H9 (cell line): ENCODE results near the gene CBLB. TPM values are rescaled to one million over a fixed set of nuclear protein-coding genes. Genes with fewer than 3 reads are reported as not detected.

Experiments used
- DNase-seq: peaks from one replicate; pipeline ENCODE4 v3.0.0-alpha.2; 2017
- H2AFZ ChIP-seq: one replicate; pipeline ENCODE4 v1.6.1; 2013; ENCODE audit warnings: mild to moderate bottlenecking, low read length, control low read depth, moderate library complexity
- H2AK5ac ChIP-seq: 2 replicates; pipeline ENCODE4 v1.6.1; 2013; ENCODE audit warnings: low read length, control low read depth, mixed read lengths; ENCODE audit not compliant: insufficient read length
- H2BK120ac ChIP-seq: one replicate; pipeline ENCODE4 v1.6.1; 2013; ENCODE audit warnings: low read depth, mild to moderate bottlenecking, low read length, control low read depth, inconsistent platforms; ENCODE audit not compliant: poor library complexity, severe bottlenecking
- H2BK12ac ChIP-seq: 2 replicates; pipeline ENCODE4 v1.6.1; 2013; ENCODE audit warnings: low read length, control low read depth, mixed read lengths, low read depth; ENCODE audit not compliant: insufficient read length
- H2BK15ac ChIP-seq: 2 replicates; pipeline ENCODE4 v1.6.1; 2013; ENCODE audit warnings: low read depth, low read length, control low read depth
- H2BK20ac ChIP-seq: one replicate; pipeline ENCODE4 v1.6.1; 2013; ENCODE audit warnings: low read depth, mild to moderate bottlenecking, low read length, control low read depth, inconsistent platforms; ENCODE audit not compliant: poor library complexity, severe bottlenecking
- H2BK5ac ChIP-seq: 2 replicates; pipeline ENCODE4 v1.6.1; 2013; ENCODE audit warnings: low read length, control low read depth, mixed read lengths; ENCODE audit not compliant: insufficient read length
- H3K14ac ChIP-seq: 2 replicates; pipeline ENCODE4 v1.6.1; 2013; ENCODE audit warnings: low read length, control low read depth; ENCODE audit not compliant: insufficient read depth
- H3K18ac ChIP-seq: 2 replicates; pipeline ENCODE4 v1.6.1; 2013; ENCODE audit warnings: low read depth, mild to moderate bottlenecking, mixed read lengths, low read length, control low read depth; ENCODE audit not compliant: insufficient read length
- H3K23ac ChIP-seq: 2 replicates; pipeline ENCODE4 v1.6.1; 2013; ENCODE audit warnings: low read length, control low read depth, mixed read lengths, low read depth; ENCODE audit not compliant: insufficient read length
- H3K23me2 ChIP-seq: 2 replicates; pipeline ENCODE4 v1.6.1; 2013; ENCODE audit warnings: low read depth, mild to moderate bottlenecking, mixed read lengths, low read length, control low read depth; ENCODE audit not compliant: insufficient read length, poor library complexity, severe bottlenecking
- H3K27ac ChIP-seq: 2 replicates; pipeline ENCODE4 v1.5.1; 2013; ENCODE audit warnings: low read length, control low read depth, mixed read lengths, low read depth; ENCODE audit not compliant: insufficient read length
- H3K27me3 ChIP-seq: 2 replicates; pipeline ENCODE4 v1.6.1; 2013; ENCODE audit warnings: low read length, control low read depth, inconsistent platforms; ENCODE audit not compliant: insufficient read depth
- H3K4ac ChIP-seq: 2 replicates; pipeline ENCODE4 v1.6.1; 2013; ENCODE audit warnings: low read depth, mild to moderate bottlenecking, control low read depth, inconsistent platforms, low read length, moderate library complexity
- H3K4me1 ChIP-seq: 2 replicates; pipeline ENCODE4 v1.6.1; 2013; ENCODE audit warnings: low read length, control low read depth, inconsistent platforms; ENCODE audit not compliant: insufficient read depth
- H3K4me2 ChIP-seq: 2 replicates; pipeline ENCODE4 v1.6.1; 2013; ENCODE audit warnings: low read length, control low read depth, mixed read lengths; ENCODE audit not compliant: insufficient read length, insufficient read depth
- H3K56ac ChIP-seq: 2 replicates; pipeline ENCODE4 v1.6.1; 2013; ENCODE audit warnings: low read depth, mild to moderate bottlenecking, mixed read lengths, low read length, control low read depth; ENCODE audit not compliant: insufficient read length
- H3K79me1 ChIP-seq: 2 replicates; pipeline ENCODE4 v1.6.1; 2013; ENCODE audit warnings: low read depth, mild to moderate bottlenecking, moderate library complexity, low read length, control low read depth, inconsistent platforms; ENCODE audit not compliant: insufficient read depth, poor library complexity, severe bottlenecking
- H3K79me2 ChIP-seq: 2 replicates; pipeline ENCODE4 v1.6.1; 2013; ENCODE audit warnings: low read length, control low read depth, inconsistent platforms; ENCODE audit not compliant: insufficient read depth
- H3K9ac ChIP-seq: 2 replicates; pipeline ENCODE4 v1.6.1; 2013; ENCODE audit warnings: low read length, control low read depth, mixed read lengths; ENCODE audit not compliant: insufficient read length; ENCODE audit errors: extremely low read depth
- H3K9me3 ChIP-seq: one replicate; pipeline ENCODE4 v1.6.1; 2013; ENCODE audit warnings: low read depth, low read length, inconsistent platforms; ENCODE audit not compliant: control insufficient read depth
- H3T11ph ChIP-seq: one replicate; pipeline ENCODE4 v1.6.1; 2013; ENCODE audit warnings: mild to moderate bottlenecking, low read length, control low read depth, inconsistent platforms
- H4K20me1 ChIP-seq: one replicate; pipeline ENCODE4 v1.6.1; 2013; ENCODE audit not compliant: control insufficient read depth, insufficient read length, insufficient read depth
- H4K5ac ChIP-seq: 2 replicates; pipeline ENCODE4 v1.6.1; 2013; ENCODE audit warnings: low read depth, mild to moderate bottlenecking, mixed read lengths, low read length, control low read depth; ENCODE audit not compliant: insufficient read length
- H4K8ac ChIP-seq: replicated peaks from 2 replicates; pipeline ENCODE4 v1.6.1; 2013; ENCODE audit warnings: low read length, control low read depth, mixed read lengths, low read depth; ENCODE audit not compliant: insufficient read length
- H4K91ac ChIP-seq: 2 replicates; pipeline ENCODE4 v1.6.1; 2013; ENCODE audit warnings: low read depth, mild to moderate bottlenecking, moderate library complexity, mixed read lengths, low read length, control low read depth; ENCODE audit not compliant: insufficient read length
- H3K27ac Mint-ChIP-seq, 3 experiments: 2 replicates in 2 of 3; 3 replicates in 1 of 3; pipeline ENCODE4 v1.8.0; 2020 to 2021; ENCODE audit warnings: mixed read lengths in 3 of 3, mild to moderate bottlenecking in 1 of 3, moderate library complexity in 1 of 3
- H3K27me3 Mint-ChIP-seq: 2 replicates; pipeline ENCODE4 v1.8.0; 2021; ENCODE audit warnings: low read depth, mild to moderate bottlenecking, moderate library complexity, mixed read lengths
- H3K36me3 Mint-ChIP-seq, 3 experiments: 2 replicates in 2 of 3; 3 replicates in 1 of 3; pipeline ENCODE4 v1.8.0; 2020 to 2021; ENCODE audit warnings: low read depth in 3 of 3, mixed read lengths in 3 of 3; ENCODE audit not compliant: insufficient read depth in 1 of 3
- H3K4me1 Mint-ChIP-seq, 2 experiments: 2 replicates each; pipeline ENCODE4 v1.8.0; 2020; ENCODE audit warnings: mixed read lengths in 2 of 2
- H3K4me3 Mint-ChIP-seq, 2 experiments: 2 replicates in 1 of 2; 3 replicates in 1 of 2; pipeline ENCODE4 v1.8.0; 2020 to 2021; ENCODE audit warnings: mild to moderate bottlenecking in 2 of 2, mixed read lengths in 2 of 2, moderate library complexity in 1 of 2
- H3K9me3 Mint-ChIP-seq, 2 experiments: 2 replicates in 1 of 2; 3 replicates in 1 of 2; pipeline ENCODE4 v1.8.0; 2020; ENCODE audit warnings: mild to moderate bottlenecking in 2 of 2, mixed read lengths in 2 of 2, moderate library complexity in 1 of 2
- CTCF ChIP-seq: fragments of 200-600 bp; sonication (generic); conservative IDR thresholded peaks from 3 replicates; pipeline ENCODE4 v1.8.0; 2021; ENCODE audit warnings: antibody characterized with exemption, mild to moderate bottlenecking
- WGBS: extraction: QIAGEN DNeasy Blood & Tissue Kit; methylation state at CpG from one replicate; pipeline ENCODE4 v1.1.7; 2013; ENCODE audit warnings: missing lambda C conversion rate, low lambda C conversion rate, mixed read lengths; ENCODE audit not compliant: insufficient read length; ENCODE audit errors: extremely low coverage; 5-methylcytosine and 5-hydroxymethylcytosine counted together
- total RNA-seq: library from RNA; stranded (reverse); gene quantifications from 2 replicates; pipeline ENCODE4 v1.2.1, GENCODE V29; 2021

CBLB gene
- total RNA-seq, 1 experiment from 2014 or later: 25.7 TPM

- no peak overlapping the region for H3K9ac ChIP-seq
- no peak overlapping the region for H3K27ac ChIP-seq
- no peaks in the 10 kb centered on the region for H4K20me1 ChIP-seq
- WGBS: no CpG with 5 or more reads among the region's 4 CpGs
- H3K9me3 ChIP-seq: no peaks in the 10 kb centered on the region
- no peak overlapping the region for H2AK5ac ChIP-seq
- no peak overlapping the region for H4K91ac ChIP-seq
- no peak overlapping the region for H3K23ac ChIP-seq
- H2BK12ac ChIP-seq: no peak overlapping the region
- H4K5ac ChIP-seq: no peak overlapping the region
- H3K36me3 Mint-ChIP-seq: no peaks in the 10 kb centered on the region; a peak in 1 of 7 replicates
- TF ChIP-seq CTCF: no peak
- H3K56ac ChIP-seq: no peak overlapping the region
- H3K27me3 ChIP-seq: no peaks in the 10 kb centered on the region
- no peak overlapping the region for H3K4me3 Mint-ChIP-seq
- no peaks in the 10 kb centered on the region for H3K79me2 ChIP-seq
- H2BK5ac ChIP-seq: no peak overlapping the region
- H3K4ac ChIP-seq: no peak overlapping the region
- H3K18ac ChIP-seq: no peak overlapping the region
- DNase-seq: no peak
- no peak overlapping the region for H3K14ac ChIP-seq
- no peaks in the 10 kb centered on the region for H3K27me3 Mint-ChIP-seq
- no peak overlapping the region for H2AFZ ChIP-seq
- no peak overlapping the region for H4K8ac ChIP-seq
- H3K4me1 Mint-ChIP-seq: no peaks in the 10 kb centered on the region
- H3K4me2 ChIP-seq: no peak overlapping the region
- H2BK120ac ChIP-seq: no peak overlapping the region
- no peak overlapping the region for H2BK15ac ChIP-seq
- no peaks in the 10 kb centered on the region for H3K23me2 ChIP-seq
- no peak overlapping the region for H3K27ac Mint-ChIP-seq
- no peaks in the 10 kb centered on the region for H3K4me1 ChIP-seq
- H3K9me3 Mint-ChIP-seq: no peaks in the 10 kb centered on the region
- H2BK20ac ChIP-seq: no peak overlapping the region
- H3T11ph ChIP-seq: no peak overlapping the region
- H3K79me1 ChIP-seq: no peaks in the 10 kb centered on the region
Measured at GRCh38 chr3:105906836-105907235, 38.0 kb upstream of the CBLB start.
